Stimulated activated CD4-positive, alpha-beta T cell treated with anti-CD3 and anti-CD28 coated beads, Interleukin-4, amount 100 ng/mL, for 4 hours (primary cell): ENCODE data around the gene NENF.
A peak's percentile ranks its signal among the peaks of the same experiment; 100 is the strongest.
"Not testable (repeated sequence)": the region's sequence is repeated elsewhere in the genome, so short reads cannot be mapped to it uniquely, and the experiment has no call there.

Source experiments
- DNase-seq, 2 experiments: peaks; one replicate each; pipeline ENCODE4 v3.0.0-alpha.2; 2020

Gene NENF

GRCh38 chr1:212432661-212433576, at the start of gene NENF:
Gene NENF (plus strand): TSS chr1:212432920. CDS start chr1:212432944, 24 bp downstream.
- peak; percentile 65 to 76 for DNase-seq

GRCh38 chr1:212386029-212386428, 46.7 kb upstream of the NENF start:
- no peak for DNase-seq

GRCh38 chr1:212388985-212389716, 43.6 kb upstream of the NENF start:
- DNase-seq = no peak

- not testable (repeated sequence) for DNase-seq
Measured at GRCh38 chr1:212395678-212396437, 36.9 kb upstream of the NENF start.

GRCh38 chr1:212396638-212397037, 36.1 kb upstream of the NENF start:
- DNase-seq = no peak

GRCh38 chr1:212397171-212397570, 35.5 kb upstream of the NENF start:
- DNase-seq = no peak

GRCh38 chr1:212401042-212401441, 31.7 kb upstream of the NENF start:
- DNase-seq = no peak

GRCh38 chr1:212401838-212402582, 30.7 kb upstream of the NENF start:
- DNase-seq = no peak

- no peak for DNase-seq
Measured at GRCh38 chr1:212402666-212403321, 29.9 kb upstream of the NENF start.

GRCh38 chr1:212410231-212410820, 22.4 kb upstream of the NENF start:
- DNase-seq = no peak

GRCh38 chr1:212412374-212412773, 20.3 kb upstream of the NENF start:
- DNase-seq = no peak

- no peak for DNase-seq
Measured at GRCh38 chr1:212413902-212414327, 18.8 kb upstream of the NENF start.

GRCh38 chr1:212414328-212415106, 18.2 kb upstream of the NENF start, which contains the start of gene PACC1:
Gene PACC1 (minus strand): TSS chr1:212414886. CDS start chr1:212414757, 129 bp downstream.
- DNase-seq = peak; percentile 79 to 85

GRCh38 chr1:212415107-212415841, 17.4 kb upstream of the NENF start:
- no peak for DNase-seq

- DNase-seq = no peak
Measured at GRCh38 chr1:212421165-212421564, 11.6 kb upstream of the NENF start.

- no peak for DNase-seq
Measured at GRCh38 chr1:212423879-212424278, 8.8 kb upstream of the NENF start.

GRCh38 chr1:212428496-212428895, 4.2 kb upstream of the NENF start:
- DNase-seq = no peak

- DNase-seq = no peak
Measured at GRCh38 chr1:212430416-212430815, 2.3 kb upstream of the NENF start.

GRCh38 chr1:212430955-212431394, 1.7 kb upstream of the NENF start:
- DNase-seq = no peak

- no peak for DNase-seq
Measured at GRCh38 chr1:212431644-212432043, 1.1 kb upstream of the NENF start.
